PC-3 (cell line): ENCODE measurements around the gene SRGAP2.
"Not testable (repeated sequence)": the region's sequence is repeated elsewhere in the genome, so short reads cannot be mapped to it uniquely, and the experiment has no call there.

Experiments used
- CTCF ChIP-seq: fragments of 300-600 bp; sonication (generic); conservative IDR thresholded peaks from 2 replicates; pipeline ENCODE4 v1.5.1; 2017; ENCODE audit warnings: antibody characterized with exemption, low read depth, mild to moderate bottlenecking, low read length
- EZH2 ChIP-seq: fragments of 300-600 bp; sonication (generic); IDR thresholded peaks from one replicate; pipeline ENCODE4 v1.6.1; 2017; ENCODE audit warnings: antibody characterized with exemption, mild to moderate bottlenecking, low read length; ENCODE audit not compliant: unreplicated experiment

GRCh38 chr1:206218285-206218684 lies 14.9 kb downstream of the SRGAP2 start:
- not testable (repeated sequence) for TF ChIP-seq CTCF, EZH2
